NCI-H2107 treated with DMSO at 0.1 percent for 48 hours (cell line): ENCODE results near the gene FDX1.
A peak's percentile ranks its signal among the peaks of the same experiment; 100 is the strongest.

Source experiments
- DNase-seq: peaks from one replicate; lab custom pipeline; 2025; ENCODE audit not compliant: unreplicated experiment; lab: John Stamatoyannopoulos, UW

Gene FDX1

DNA sequence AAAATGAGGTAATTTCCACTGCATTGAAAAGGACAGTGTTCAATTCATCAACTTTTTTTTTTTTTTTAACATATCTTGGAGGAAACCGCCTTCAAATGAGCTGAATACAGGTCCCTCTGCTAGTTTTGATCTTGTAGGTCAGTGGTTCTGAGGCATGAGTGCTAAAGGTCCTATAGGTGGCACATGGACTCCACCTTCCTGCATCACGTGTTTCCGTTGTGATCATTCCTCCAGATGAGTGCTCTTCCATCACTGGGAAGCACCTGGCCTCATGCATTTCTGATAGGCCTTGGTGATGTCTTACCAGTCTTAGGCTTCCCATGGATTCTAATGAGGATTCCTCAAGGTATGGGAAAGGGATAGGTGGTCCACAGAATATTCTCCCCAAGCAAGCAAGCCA lies 37.8 kb downstream of the FDX1 start:
- peak; percentile 7 for DNase-seq

DNA sequence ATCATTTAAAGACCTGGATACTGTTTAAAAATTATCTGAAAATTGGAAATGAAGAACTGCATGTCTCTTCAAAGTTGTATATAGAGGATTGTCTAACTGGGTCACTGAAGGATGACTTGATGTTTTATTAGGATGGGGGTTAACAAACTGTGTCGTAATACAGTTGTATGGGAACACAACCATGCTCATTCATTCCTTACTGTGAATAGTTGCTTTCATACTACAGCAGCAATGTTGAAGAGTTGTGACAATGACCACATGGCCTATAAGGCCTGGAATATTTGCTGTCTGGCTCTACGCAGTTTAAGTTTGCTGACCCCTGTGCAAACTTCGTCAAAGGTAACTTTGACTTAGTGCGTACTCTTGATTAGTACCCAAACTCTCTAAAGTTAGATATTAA lies 38.4 kb downstream of the FDX1 start:
- no peak for DNase-seq

DNA sequence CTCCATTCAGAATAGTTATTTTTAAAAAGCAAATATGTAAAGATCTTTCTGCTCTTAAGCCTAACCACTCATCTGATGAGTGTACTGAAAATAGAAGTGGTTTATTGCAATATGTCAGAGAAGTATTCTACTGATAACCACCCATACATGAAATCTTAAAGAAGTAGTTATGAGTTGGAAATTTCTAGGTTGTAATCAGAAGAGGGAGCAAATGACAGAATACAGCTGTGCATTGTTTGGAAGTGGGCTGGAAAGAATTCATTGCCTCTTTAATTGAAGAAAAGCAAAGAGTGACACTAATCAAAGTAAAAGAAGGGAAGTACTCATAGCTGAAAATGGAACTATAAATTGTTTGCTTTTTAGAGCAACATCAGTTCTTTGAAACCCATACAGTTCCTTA lies 39.4 kb downstream of the FDX1 start:
- DNase-seq = no peak

DNA sequence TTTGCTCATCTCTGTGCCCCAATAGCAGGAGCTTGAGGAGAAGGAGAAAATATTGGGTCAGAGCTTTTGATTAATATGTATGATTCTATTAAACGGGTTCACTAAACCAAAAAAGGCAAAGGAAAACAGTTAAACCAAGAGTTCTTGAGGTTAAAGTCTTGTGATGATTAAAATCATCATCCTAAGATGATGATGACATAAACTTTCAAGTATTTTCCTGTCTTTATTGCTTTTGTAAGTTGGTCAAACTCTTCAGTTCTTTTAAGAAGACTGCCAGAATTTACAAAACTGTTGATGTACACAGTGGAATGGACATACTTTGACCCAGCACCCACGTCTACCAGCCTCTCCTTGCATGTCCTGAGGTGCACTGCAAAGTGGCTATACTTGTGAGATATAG lies 41.0 kb downstream of the FDX1 start:
- no peak for DNase-seq

DNA sequence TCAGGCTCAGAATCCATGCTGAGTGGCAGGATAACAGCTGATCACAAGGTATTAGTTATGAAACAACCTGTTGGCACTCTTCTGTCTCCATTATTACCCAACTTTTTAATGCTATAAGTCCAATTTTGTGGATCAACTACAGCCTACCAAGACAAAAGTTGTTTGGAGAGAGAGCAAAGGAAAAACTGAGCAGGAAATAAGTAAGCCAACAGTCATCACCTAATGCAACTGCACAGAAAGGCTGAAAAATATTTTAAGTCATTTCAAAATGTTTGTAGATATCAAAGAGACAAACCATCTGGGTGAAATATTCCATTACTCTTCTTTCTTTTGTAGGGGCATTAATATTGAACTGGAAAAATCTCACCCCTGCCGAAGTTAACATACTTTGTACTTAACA lies 41.6 kb downstream of the FDX1 start:
- no peak for DNase-seq

DNA sequence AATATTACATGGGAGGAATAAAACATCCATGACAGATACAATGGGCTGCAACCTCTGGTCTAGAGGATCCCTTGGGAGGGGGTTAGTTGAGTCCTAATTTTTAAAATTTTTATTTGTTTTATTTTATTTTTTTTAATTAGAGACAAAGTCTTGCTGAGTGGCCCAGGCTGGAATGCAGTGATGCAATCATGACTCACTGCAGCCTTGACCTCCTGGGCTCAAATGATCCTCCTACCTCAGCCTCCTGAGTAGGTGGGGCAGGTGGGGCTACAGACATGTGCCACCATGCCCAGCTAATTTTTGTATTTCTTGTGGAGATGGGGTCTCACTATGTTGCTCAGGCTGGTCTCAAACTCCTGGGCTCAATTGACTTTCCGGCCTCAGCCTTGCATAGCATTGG lies 43.1 kb downstream of the FDX1 start:
- DNase-seq = no peak

DNA sequence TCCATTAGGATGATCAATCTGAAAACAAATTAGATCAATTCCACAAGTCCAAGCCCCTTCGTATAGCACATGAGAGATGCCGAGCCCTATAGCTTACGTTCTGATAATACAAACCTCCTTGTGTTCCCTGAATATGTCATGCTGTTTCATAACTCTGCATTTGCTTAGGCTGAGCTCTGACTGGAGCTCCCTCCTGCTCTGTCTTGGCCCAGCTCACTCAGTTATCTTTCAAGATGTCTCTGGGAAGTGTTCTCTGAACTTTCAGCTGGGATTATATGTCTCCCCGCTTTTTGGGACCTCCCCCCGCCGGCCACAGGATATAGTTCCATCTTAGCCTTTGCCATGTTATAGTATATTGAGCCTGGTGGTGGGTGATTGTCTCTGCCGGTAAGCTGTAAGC lies 44.0 kb downstream of the FDX1 start:
- DNase-seq = no peak

DNA sequence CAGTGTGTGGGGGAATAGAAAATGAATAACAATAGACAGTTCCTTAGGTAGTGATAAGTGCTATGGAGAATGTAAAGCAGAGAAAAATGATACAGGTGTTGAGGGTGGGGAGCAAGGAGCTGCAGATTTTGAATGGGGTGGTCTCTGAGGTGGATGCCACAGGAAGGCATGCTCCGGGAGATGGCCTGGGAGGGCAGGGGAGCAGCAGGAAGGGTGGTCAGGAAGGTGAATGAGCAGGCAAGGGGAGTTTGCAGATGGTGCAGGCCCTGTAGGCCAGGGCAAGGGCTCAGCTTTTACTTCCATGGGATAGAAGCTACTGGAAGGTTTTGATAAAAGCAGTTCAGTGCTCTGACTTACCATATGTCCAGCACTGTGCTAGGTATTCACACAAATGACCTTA lies 44.8 kb downstream of the FDX1 start:
- no peak for DNase-seq

DNA sequence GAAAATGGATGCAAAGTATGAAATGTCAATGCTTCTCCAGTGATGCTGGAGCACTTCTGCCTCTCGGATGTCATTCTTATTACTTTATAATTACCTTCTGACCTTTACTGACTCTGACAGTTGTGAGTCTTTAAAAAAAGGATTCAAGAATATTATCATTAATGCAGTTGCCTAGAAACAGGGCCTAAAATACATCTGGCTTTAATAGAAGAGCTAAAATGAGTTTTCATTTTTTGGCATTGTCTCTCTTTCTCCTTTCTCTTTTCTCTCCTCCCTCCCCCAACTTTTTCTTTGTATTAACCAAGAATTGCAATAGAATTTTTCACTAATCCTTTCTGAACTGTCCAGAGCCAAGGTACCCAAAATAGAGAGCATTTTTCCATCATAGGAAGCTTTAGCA lies 45.9 kb downstream of the FDX1 start:
- DNase-seq = no peak

DNA sequence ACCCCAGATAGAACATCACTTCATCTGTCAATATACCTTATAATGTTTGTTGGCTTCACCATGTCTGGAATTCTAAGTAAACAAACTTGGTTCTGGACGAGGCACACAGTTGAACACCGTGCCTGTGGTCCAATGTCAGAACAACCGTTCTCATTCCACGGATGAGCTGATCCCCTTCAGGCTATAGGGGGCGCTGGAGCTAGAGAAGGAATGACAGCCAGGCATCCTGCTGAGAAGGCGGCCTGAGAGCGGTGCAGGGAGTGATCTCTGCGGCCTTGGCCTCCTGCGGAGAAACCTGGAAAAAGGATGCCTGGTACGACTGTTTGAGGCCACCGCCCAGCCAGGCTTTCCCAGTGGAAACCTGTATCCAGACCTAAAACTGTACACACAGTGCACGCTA lies 48.7 kb downstream of the FDX1 start:
- no peak for DNase-seq

DNA sequence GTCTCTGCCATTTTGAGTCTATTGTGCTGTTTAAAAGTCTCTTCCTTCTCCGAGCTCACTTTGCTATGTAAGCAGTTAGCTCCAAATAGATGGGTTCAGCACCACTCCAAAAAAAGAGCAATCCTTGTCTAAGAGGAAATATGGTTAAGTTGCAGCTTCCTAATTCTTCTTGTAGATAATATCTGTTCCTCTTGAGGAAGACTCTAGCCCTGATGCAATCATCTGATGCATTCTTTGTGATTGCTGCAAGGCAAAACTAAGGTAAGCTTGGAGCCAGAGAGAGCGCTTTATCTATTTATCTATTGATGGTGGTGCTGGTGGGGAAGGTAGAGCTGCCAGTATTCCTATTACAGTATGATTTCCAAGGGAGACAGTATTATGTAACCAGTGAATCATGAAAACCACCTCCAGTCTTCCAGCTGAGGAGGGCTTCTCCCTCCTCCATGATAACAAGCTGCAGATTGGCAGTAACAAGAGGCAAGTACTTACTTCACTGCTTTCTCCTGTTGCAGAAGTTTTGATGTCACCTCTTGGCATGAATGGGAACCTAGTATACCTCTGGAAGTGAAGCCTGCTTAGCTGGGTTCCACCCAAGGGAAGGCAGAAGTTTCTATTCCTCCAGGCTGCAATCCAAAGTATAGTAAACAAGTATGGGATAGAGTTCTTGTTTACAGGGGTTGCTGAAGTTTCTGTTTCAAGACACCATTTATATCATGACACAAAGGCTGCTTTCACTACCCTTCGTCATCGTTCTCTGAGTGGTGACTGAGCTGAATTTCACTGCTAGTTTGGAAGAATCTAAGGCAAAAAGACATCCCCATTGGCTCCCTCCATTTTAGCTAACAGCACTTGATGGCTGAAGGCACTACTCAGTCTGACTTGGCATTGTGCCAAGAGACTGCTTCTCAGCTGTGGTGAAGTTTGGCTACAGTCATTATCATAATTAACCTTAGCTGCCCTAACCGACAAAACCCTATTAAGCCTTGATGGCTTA lies 49.7 kb downstream of the FDX1 start:
- peak; percentile 22 for DNase-seq

DNA sequence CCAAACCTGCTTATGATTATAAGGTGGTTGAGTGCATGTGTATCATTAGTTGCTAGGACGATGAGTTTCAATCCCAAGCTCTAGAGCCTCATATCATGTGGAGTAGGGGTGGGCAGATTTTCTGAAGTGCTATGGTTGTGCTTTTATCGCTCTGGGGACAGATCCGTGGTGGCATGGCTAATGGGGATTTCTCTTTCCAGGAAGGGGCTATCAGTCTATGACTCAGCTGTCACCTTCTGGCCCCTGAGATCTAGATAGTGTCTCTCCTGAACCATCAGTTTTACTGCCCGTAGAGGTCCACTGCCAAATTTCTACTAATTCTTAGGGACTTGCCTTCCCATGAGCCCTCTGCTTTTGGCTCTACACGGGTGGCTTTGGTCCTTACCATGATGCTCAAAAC lies 51.8 kb downstream of the FDX1 start:
- DNase-seq = no peak

DNA sequence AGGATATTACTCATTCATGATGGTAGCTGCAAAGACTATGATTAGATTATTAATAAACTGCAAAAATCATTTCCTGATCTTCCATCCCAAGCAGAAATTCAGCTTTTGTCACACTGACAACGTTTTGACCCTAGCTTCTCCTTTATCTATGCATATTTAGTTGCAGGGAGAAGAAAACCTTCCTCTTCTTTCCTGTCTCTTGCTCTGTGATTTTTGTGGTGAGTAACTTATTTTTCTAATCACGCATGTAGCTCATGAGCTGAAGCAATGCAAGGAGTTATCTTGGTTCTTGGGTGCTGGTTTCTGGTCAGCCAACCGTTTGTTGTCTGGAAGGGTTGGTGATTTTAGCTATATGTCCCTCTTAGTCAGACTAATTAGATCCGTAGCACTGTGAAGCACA lies 56.4 kb downstream of the FDX1 start:
- no peak for DNase-seq

DNA sequence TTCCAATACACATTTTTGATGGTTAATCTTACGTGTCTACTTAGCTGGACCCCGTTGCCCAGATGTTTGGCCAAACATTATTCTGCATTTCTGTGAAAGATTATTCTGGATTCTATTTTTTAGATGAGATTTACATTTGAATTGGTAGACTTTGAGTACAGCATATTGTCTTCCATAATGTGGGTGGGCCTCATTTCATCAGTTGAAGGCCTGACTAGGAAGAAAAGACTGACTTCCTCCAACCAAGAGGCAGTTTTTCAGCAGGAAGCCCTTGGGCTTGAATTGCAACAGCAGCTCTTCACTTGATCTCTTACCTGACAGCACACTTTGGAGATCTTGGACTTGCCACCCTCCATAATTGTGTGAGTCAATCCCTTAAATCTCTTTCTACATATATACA lies 58.7 kb downstream of the FDX1 start:
- DNase-seq = no peak

DNA sequence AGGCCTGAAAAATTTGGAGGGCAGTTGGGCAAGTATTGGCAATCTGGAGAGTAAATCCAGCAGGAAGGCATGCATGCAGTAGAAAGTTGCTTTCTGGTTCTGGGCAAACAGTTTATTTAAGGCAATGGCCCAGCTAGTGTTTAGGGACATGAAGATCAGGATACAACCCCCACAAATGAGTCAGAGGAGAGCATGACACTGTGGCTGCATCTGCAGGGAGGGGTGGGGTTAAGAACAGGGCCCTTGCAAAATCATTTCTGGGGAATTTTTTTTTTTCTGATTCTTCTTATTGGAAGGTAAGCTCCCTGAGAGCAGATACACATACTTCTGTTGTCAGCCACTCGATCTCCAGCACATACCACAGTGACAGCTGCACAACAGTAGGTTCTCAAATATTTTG lies 61.1 kb downstream of the FDX1 start:
- DNase-seq = no peak

DNA sequence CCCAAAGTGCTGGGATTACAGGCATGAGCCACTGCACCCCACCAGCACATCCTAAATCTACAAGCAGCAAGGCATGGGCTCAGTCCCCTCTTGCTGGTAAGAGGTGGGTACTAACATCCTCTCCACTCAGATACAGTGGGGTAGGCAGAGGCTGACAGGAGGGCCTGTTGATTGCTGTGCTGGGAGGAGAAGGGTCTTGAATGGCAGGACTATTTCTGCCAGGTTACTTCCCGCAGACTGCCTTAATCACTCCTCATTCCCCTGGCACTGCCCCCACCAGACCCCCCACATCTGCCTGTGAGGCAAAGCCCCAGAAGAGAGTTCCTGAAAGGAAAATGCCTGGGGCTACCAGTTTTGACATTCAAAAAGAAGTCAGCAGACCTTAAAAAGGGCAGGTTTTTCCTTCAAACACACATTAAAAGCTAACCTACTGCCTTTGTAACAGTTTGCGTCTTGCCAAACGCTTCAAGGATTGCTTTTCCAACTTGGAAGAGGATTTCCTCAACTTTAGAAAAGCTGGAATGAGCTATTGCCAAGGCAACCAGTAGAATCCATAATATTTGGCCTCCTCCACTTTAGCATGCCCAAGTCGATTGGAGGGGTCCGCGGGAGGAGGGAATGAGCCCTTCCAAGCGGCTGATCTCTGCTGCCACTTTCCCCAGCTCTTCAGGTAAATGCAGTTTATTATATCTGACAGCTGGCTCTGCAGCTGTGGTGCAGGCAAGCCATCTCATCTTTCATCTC lies 62.0 kb downstream of the FDX1 start:
- peak; percentile 70 for DNase-seq

DNA sequence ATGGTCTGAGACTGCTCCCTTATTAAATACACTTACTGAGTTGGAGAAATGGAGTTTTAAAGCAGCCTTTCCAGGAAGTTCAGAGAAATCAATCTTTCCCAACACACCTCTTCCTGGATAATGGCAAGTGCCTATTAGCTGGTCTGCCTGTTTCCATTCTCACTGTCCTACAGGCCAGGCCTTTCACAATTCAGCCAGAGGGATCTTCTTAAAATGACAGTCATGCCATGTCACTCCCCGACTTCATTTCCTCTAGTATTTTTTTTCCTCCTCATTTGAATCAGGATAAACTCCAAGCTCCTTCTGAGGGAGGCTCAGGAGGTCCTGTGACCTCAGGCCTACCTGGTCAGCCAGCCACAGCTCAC lies 62.6 kb downstream of the FDX1 start:
- no peak for DNase-seq

DNA sequence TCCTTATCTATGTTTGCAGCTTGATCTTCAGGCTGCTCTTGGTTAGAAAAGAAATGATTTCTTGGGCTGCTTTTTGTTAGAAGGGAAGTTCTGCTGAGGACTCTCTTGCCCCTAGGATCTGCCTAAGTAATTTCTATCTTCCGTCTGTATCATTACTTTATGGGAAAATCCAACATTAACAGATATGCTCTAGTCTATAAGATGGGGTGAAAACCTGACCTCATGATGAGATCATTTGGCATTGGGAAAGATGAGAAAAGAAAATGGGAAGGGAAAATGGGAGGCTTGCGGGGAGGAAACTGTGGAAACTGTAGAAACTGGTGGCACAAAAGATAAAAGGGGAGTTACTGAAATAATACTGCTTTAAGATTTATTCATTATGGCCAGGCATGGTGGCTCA lies 63.6 kb downstream of the FDX1 start:
- DNase-seq = no peak

DNA sequence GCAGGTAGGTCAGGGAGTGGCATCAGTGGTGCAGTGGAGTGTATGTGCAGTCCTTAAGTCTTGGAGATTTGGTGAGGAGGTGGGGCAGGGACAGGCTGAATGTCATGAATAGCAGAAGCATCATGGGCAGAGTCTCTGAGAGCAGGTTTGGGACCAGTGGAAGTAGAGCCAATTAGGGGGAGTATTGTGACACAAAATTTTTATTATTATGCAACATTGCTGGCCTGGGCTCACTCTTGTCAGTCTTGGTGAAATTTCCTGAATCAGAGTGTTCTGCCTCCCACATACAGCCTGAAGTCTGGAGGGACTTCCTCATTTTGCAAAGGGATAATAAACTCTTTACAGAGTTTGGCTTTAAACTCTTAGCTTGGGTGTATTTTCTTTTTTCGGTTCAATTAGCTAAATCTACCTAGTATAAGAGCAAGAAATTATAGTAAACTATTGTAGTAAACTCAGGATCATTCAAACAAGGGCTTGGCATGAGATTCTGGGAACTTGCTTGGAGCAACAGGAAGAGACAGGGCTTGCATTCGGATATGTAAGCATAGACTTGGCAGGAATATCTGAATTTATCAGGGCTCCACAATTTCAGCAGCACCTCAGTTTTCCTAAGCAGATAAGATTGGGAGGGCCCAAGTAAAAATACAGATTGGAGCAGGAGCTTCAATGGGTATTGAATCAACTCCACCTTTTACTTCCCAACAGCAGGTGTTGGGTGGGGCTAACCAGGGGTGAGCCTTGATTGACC lies 67.7 kb downstream of the FDX1 start:
- DNase-seq = no peak

DNA sequence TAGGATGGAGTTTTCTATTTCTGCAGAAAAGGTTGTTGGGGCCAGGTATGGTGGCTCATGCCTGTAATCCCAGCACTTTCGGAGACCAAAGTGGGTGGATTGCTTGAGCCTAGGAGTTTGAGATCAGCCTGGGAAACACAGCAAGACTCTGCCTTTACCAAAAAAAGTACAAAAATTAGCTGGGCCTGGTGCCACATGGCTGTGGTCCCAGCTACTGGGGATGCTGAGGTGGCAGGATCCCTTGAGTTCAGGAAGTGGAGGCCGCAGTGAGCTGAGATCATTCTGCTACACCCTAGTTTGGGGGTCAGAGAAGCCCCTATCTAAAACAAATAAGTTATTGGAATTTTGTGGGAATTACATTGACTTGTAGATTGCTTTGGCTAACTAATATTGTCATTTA lies 71.7 kb downstream of the FDX1 start:
- DNase-seq = no peak

DNA sequence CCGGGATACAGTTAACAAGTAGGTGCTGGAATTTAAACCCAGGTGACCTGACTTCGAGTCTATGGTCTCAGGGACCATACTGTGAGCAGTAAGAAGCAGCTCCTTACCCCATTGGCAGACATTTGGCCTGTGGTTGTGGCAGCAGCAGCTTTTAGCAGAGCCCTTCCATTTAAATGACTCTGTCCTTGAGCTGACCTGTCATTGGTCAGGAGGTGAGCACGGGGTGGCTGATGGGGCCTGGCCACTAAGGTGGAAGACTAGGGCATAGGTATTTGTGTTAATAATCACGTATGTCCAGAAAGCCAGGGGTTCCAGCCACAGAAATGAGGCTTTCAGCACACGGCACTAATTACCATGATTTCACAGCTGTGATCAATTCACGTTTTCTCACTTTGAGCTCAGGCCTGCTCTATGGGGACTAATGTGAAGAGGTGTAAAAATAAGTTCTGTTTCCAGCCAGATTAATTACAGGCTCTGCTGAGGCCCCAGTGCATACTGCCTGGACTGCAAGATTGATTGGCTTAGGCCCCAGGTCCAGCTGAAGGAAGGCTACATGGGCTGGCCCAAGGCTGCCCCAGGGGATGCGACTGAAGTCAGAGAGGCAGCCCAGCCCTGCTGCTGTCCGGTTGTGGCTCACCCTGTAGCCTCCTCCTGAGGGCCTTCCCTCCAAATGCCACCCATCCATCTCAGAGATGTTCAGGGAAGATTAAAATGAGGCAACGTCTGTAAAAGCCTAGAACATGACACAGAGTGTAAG lies 76.0 kb downstream of the FDX1 start:
- no peak for DNase-seq
